Fibroblast of skin of right biceps (primary cell): Measurements from ENCODE around the gene WNT5B.

Source experiments
- DNase-seq: peaks from one replicate; pipeline ENCODE4 v3.0.0-alpha.2; 2013

The WNT5B gene

GRCh38 chr12:1628666-1629337, at the start of gene WNT5B:
TSS of gene WNT5B (plus strand) at chr12:1629231. CDS start at chr12:1631355, 2,124 bp downstream.
- no peak for DNase-seq

- DNase-seq: peak; percentile 84
Observed at GRCh38 chr12:1579651-1580435, 49.2 kb upstream of the WNT5B start.

GRCh38 chr12:1580526-1580925, 48.5 kb upstream of the WNT5B start:
- DNase-seq: no peak

DNA sequence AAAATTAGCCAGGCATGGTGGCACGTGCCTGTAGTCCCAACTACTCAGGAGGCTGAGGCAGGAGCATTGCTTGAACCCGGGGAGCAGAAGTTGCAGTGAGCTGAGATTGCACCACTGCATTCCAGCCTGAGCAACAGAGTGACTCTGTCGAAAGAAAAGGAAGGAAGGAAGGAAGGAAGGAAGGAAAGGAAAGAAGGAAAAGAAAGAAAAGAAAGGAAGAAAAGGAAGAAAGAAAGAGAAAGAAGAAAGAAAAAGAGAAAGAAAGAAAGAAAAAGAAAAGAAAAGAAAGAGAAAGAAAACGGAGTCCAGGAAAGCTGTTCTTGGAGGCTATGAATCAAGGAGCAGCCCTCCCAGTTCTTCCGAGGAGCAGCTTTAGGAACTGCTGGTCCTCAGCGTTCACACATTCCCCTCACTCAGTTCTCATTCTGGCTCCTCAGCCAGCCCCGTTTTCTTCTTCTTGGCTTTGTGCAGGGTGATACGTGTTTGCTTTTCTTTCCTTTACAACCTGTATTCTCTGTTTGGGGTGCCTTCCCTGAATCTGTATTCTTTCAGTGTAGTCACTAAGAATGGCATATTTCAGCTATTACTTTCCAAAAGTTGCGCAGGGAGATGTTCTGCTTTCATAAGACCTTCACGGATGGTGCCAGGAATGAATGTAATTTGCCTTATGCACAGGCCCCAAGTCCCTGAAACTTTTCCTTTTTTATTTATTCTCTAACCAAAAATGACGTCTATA, 46.9 kb upstream of the WNT5B start:
- peak; percentile 68 for DNase-seq

DNA sequence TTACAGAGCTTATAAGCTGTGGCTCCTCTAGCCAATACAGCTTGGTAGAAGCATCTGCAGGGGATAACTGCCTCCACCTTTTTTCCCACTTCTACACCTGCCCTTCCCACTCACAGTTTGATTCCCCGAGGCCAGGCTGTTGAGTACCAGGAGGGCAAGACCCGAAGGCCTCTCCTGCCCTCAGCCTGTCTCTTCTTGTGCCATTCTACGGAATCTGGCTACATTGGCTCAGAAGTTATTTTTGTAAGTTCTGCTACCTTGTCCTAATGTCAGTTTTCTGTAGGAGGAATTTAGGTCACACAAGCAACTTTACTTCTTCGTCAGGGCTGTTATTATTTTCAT, 46.4 kb upstream of the WNT5B start:
- no peak for DNase-seq

GRCh38 chr12:1583421-1584078, 45.5 kb upstream of the WNT5B start:
- DNase-seq: peak; percentile 87

GRCh38 chr12:1584326-1584725, 44.7 kb upstream of the WNT5B start:
- DNase-seq: no peak

DNA sequence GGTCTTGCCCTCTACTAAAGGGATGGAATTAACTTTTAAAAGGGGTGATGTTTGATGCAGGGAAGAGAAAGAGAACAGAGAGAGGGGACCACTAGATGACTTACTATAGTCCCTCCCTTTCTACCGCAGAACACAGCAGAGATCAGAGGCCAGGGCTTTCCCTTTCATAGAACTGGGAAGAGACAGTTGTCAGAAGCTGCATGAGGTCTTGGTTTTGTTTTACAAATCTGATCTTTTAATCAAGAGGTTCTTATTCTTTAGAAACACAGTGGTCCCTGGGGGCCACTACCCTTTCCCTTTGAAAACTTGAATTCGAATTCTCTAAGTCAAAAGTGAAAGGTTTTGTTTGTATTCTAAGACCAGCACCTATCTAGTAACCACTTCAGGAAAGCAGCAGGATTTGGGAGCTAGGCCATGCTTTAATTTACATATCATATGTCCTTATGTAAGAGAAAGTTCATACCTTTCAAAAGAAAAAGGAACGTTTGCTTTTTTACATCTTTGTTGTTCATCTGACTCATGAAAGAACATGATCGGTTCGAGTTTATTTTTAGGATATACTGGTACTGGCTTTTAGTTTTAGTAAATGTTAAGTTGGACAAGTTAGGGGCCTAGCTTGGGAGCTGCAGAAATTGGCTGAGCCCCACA, 41.0 kb upstream of the WNT5B start:
- no peak for DNase-seq

- no peak for DNase-seq
Observed at GRCh38 chr12:1588575-1588947, 40.5 kb upstream of the WNT5B start.

- peak; percentile 66 for DNase-seq
Observed at GRCh38 chr12:1590221-1590979, 38.6 kb upstream of the WNT5B start.

- no peak for DNase-seq
Observed at GRCh38 chr12:1591034-1591433, 38.0 kb upstream of the WNT5B start.

DNA sequence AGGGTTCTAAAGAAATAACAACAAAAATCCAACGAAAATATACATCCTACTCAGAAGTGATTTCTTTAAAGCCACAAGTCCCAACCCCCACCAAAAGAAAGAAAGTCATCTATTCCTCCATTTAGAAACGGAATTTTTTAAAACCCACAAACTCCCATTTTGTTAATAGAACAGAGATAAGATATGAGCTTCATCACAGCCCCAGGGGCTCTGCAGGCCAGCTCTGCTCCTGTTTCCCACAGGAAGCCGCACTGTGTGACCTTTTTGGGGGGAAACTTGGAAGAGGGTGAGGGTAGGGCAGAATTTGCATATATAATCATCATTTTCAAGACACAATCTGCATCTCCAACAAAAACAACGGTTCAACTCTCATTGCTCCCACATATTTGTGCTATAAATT, 37.5 kb upstream of the WNT5B start:
- peak; percentile 49 for DNase-seq

DNA sequence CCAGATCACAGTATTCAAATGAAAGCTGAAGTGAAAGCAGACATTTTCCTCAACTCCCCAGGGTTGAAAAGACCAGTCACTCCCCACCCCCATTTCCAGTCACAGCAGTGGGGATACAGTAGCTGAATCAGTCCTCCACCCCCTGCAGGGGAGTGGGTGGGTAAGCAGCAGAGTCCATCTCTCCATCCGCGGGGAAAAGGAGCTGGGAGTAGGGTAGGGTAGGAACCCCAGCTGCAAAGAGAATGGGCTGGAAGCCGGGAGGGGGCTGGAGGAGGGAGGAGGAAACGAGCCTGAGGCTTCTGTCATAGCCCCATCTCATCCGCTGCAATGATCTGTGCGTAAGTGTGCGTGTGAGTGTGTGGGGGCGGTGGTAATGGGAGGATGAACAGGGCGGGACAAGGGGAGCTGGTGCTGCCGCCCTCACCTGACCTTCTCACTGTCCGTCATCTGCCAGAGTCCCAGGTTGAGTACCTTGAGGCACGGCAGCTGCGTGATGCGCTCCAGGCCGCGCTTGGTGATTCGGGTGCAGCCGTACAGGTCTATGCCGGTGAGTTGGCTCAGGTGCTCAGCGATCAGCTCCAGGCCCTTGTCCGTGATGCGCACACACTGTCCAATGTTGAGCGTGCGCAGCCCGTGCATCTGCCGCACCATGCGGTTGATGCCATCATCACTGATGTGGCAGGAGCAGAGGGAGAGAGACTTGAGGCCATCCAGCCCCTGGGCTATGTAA, 36.4 kb upstream of the WNT5B start:
- peak; percentile 79 for DNase-seq

DNA sequence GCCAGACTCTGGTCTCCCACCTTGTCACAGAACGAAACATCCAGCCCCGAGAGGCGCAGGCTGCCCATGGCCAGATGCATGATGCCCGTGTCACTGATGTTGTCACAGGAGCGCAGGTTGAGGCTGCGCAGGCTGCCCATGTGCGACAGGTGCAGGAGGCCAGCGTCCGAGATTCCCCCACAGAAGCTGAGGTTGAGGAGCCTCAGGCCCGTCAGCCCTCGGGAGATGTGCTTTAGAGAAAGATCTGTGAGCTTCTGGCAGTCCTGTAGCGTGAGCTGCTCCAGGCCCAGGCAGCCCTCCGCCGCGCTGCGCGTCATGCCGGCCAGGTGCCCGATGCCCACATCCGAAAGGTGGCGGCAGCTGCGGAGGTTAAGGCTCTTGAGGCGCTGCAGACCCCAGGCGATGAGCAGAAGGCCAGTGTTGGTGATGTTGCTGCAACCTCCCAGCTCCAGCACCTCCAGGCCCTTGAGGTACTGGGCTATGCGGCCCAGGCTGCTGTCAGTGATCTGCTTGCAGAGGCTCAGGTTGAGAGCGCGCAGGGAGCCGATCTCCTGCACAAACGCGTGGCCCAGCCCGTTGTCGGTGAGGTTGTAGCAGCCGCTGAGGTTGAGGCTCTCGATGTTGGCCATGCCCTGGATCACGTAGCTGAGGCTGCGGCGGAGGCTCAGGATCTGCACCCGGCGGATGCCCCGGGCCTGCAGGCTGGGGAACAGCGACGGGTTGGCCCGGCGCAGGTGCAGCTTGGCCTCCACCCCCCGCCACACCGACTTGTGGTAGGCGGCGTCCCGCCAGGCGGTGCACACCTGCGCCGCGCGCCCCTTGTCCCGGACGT, 35.6 kb upstream of the WNT5B start:
- DNase-seq: peak; percentile 44

DNA sequence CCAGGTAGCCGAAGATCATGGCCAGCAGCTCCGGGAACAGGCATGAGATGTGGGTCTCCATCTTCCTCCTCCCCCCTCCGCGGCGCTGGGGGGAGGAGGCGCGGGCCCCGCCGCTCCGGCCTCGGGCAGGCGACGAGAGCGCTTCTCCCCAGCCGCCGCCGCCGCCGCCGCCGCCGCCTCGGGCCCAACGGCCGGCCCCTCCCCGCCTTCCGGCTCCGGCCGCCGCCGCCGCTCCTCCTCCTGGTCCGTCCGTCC, 35.1 kb upstream of the WNT5B start:
- no peak for DNase-seq

DNA sequence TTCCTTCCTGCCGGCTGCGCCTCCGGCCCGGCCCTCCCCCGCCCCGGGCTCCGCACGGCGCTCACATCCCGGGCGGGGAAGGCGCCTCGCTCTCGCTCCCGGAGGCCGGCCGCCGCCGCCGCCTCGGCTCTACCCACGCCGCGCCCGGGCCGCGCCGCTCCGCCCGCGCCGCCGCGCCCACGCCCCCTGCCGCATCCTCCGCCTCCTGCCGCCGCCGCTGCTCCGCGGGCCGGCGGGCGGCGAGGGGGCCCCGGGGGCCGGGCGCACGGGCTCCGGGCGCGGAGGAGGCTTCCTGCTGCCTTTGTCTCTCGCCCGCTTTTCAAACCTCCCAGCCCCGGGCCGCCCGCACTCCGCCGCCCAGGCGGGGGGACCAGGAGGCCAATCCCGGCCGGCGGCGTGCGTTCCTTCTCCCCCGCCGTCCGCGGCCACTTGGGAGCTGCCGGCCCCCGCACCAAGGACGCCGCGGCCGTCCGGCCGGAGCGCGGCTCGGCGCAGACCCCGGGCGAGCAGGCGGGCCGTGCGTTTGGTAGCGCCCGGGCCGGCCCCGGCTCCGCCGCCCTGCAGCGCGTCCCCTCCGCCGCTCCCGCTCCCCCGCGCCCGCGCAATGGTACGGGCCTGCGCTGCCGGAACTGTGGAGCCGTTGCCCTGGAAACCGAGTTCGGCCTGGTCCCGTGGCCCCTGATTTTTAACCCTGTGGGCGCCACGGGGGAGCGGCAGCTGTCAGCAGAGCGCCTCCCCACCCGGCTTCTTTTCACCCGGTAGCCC, 34.6 kb upstream of the WNT5B start, which contains the start of gene FBXL14:
Gene FBXL14, minus strand, starts transcription at position 321 of the 765 bp plus-strand sequence. CDS start 515 bp downstream, outside the sequence.
- peak; percentile 87 for DNase-seq

GRCh38 chr12:1595026-1595561, 33.9 kb upstream of the WNT5B start:
- DNase-seq: no peak

DNA sequence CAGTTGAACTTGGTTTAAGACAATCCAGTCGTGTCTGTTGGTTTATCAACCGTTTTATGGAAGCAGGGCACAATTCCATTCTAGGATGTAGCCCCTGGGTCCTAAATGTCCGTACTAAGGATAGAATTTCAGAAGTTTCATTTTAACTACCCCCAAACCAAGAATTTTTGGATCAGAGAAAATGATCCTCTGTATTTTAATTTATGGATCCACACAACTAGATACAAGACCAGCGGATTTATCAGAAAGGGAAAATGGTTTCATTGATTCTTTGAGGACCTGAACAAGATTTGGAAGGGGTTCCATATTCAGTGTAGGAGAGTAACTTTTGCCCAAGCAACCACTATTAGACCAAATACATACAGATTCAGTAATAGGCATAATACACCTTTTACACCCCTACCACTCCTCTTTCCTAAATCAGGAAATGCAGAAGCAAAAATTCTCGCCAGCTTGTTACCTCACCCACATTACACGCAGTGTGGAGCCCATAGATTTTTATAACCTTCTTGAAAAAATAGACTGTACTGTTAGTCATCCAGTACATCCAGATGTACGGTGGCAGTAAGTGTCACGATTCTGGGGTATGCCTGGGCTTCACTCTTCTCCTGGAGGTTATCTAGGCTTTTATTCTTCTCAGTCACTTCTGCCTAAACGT, 33.2 kb upstream of the WNT5B start:
- DNase-seq: peak; percentile 45

DNA sequence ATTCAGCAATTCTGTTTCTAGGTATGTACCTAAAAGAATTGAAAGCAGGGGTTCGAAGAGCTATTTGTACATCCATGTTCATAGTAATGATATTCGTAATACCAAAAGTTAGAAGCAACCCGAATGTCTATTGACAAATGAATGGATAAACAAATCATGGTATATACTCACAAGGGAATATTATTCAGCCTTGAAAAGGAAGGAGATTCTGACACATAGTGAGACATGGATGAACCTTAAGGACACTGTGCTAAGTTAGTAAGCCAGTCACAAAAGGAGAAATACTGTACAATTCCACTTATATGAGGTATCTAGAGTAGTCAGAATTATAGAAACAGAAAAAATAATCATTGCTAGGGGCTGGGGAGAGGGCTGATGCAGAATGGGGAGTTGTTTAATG, 30.3 kb upstream of the WNT5B start:
- no peak for DNase-seq
